Ammon's horn (tissue), 1 donor: ENCODE measurements around the gene TFCP2L1.

Source experiments
- DNase-seq: peaks from one replicate; pipeline ENCODE4 v3.0.0-alpha.2; 2016; ENCODE audit warnings: low spot score

TFCP2L1 gene

GRCh38 chr2:121172456-121172855 lies 112.5 kb downstream of the TFCP2L1 start:
- no peak for DNase-seq

GRCh38 chr2:121171625-121172119 lies 113.3 kb downstream of the TFCP2L1 start:
- DNase-seq, result no peak

GRCh38 chr2:121170577-121170976 lies 114.4 kb downstream of the TFCP2L1 start:
- DNase-seq, result no peak

GRCh38 chr2:121167411-121167810 lies 117.6 kb downstream of the TFCP2L1 start:
- DNase-seq, result no peak
